Esophagus squamous epithelium (tissue), 4 donors: ENCODE measurements around the gene ZNF329.

Experiments
- POLR2A ChIP-seq, 4 donors: fragments of 450-650 bp; IDR thresholded peaks; one replicate each; pipeline ENCODE4 v1.6.1; 2017; ENCODE audit warnings: antibody characterized with exemption in 4 of 4, mild to moderate bottlenecking in 4 of 4, moderate library complexity in 3 of 4
- TF ChIP-seq, protein P1 (sequence below), 6 experiments: fragments of 450-650 bp in 4 of 6; fragments of 200-600 bp in 2 of 6; sonication (generic) in 2 of 6; IDR thresholded peaks; one replicate each; pipeline ENCODE4 v1.5.1; 2016 to 2019; ENCODE audit warnings: antibody characterized with exemption in 6 of 6, mild to moderate bottlenecking in 4 of 6, moderate library complexity in 4 of 6

- TF ChIP-seq POLR2A (IDR thresholded peaks at IDR 0.05): peak in 3 of 4 donors; percentile 48 to 56 (median 56)
- TF ChIP-seq, protein P1, sequence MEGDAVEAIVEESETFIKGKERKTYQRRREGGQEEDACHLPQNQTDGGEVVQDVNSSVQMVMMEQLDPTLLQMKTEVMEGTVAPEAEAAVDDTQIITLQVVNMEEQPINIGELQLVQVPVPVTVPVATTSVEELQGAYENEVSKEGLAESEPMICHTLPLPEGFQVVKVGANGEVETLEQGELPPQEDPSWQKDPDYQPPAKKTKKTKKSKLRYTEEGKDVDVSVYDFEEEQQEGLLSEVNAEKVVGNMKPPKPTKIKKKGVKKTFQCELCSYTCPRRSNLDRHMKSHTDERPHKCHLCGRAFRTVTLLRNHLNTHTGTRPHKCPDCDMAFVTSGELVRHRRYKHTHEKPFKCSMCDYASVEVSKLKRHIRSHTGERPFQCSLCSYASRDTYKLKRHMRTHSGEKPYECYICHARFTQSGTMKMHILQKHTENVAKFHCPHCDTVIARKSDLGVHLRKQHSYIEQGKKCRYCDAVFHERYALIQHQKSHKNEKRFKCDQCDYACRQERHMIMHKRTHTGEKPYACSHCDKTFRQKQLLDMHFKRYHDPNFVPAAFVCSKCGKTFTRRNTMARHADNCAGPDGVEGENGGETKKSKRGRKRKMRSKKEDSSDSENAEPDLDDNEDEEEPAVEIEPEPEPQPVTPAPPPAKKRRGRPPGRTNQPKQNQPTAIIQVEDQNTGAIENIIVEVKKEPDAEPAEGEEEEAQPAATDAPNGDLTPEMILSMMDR (IDR thresholded peaks at IDR 0.05): peak; percentile 93 to 100 (median 99)
These were observed 4.4 kb upstream of the ZNF329 start for GRCh38 chr19:58154679-58155648.
